BJ (cell line): ENCODE measurements around the gene STUB1. TPM values are rescaled to one million over a fixed set of nuclear protein-coding genes. Genes with fewer than 3 reads are reported as not detected.

ENCODE experiments used
- CTCF ChIA-PET: fragments of 350-600 bp; formaldehyde crosslinking; extraction: SDS; loops from one replicate; lab custom pipeline; 2021; ENCODE audit warnings: antibody characterized with exemption, inconsistent platforms; lab: Yijun Ruan, JAX
- POLR2A ChIA-PET: fragments of 300-600 bp; sonication (Branson Sonifier 250); formaldehyde crosslinking; extraction: SDS; loops from one replicate; lab custom pipeline; 2021; ENCODE audit warnings: antibody characterized with exemption; lab: Charles Lee
- DNase-seq: peaks from one replicate; pipeline ENCODE4 v3.0.0-alpha.2; 2011; ENCODE audit warnings: low read depth
- H3K27me3 ChIP-seq: 2 replicates; pipeline ENCODE4 v1.6.0; 2011; ENCODE audit warnings: low read length; ENCODE audit not compliant: control insufficient read depth, insufficient read depth
- H3K36me3 ChIP-seq: 2 replicates; pipeline ENCODE4 v1.5.1; 2011; ENCODE audit warnings: low read length; ENCODE audit not compliant: control insufficient read depth, insufficient read depth
- H3K4me3 ChIP-seq: 2 replicates; pipeline ENCODE4 v1.5.1; 2011; ENCODE audit warnings: low read depth, mild to moderate bottlenecking, control low read depth, low read length
- CTCF ChIP-seq: IDR thresholded peaks from 2 replicates; pipeline ENCODE4 v1.5.1; 2011; ENCODE audit warnings: low read depth, mild to moderate bottlenecking, control low read depth, inconsistent platforms, low read length, moderate library complexity; ENCODE audit not compliant: insufficient read depth
- polyA plus RNA-seq: library from polyadenylated mRNA; depleted of rRNA; stranded (reverse); fragments of >200 nt; gene quantifications from 2 replicates; pipeline ENCODE4 v1.2.3, GENCODE V29; 2011

STUB1 gene
- polyA plus RNA-seq, 1 experiment, result 148 TPM

DNA sequence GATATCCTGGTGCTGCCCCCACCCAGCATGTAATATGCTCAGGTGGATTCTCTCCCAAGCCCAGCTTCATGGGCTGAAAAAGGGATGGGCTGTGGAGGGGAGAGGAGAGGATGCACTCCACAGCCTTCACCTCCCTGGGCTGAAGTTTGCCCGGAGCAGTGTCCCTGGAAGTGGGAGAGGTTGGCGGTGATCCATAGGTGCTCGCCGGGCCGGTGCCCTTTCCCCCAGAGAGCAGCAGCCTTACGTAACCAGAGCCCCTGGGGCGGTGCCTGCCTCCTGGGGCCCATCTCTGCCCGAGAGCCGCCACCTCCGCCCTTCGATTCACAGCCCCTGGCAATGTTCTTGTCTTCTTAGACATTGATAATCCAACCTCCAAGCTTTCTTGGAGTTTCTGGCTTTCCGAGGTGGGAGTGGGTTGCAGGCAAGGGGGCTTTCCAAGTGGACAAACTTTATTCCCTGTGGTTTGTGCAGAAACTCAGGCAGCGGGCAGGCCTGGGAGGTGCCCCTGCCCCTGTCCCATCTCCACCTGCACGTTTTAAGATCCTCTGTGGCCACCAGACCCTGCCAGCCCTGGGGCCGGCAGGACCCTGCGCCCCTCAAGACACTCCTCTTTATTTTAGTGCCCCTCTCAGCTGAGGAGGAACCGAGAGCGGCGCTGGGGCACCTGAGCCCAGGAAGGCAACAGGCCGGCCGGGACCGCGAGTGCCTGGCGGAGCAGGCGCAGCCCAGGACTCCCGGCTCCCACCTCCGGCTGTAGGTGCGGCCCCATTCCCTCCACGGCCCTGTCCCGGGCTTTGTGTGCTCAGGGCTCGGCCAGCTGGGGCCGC lies 34.1 kb upstream of the STUB1 start:
- DNase-seq, result no peak
- ChIA-PET CTCF (interaction anchor here (1.3 kb wide), 1 partner anchor 14 kb away, joined by 3 read pairs; no protein-coding TSS in a partner anchor), POLR2A (no interaction called here)
- H3K36me3 ChIP-seq, result peaks cover 3% of the 10 kb centered on the region
- H3K27me3 ChIP-seq, result no peaks in the 10 kb centered on the region
- no peak for TF ChIP-seq CTCF
- no peak overlapping the region for H3K4me3 ChIP-seq

DNA sequence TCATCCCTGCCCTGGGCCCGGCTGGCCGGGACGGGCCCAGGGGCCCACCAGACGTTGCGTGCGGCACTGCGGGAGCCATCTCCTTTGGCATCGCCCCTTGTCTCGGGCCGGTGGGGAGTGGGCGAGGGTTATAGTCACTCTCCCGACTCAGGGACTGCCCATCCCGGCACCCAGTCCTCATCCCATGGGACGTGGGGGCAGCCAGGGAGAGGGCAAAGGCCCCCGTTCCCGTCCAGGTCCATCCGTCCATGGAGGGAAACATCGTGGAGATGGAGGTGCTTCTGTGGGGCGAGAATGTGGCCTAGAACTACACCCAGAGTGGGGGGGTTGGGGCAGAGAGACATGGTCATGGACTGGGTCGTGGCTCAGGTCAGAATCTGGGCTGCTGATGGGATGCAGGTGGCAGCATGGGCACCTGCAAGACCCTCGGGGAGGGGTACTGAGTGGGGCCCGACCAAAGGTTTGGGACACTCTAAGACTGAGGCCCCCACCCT lies 33.5 kb upstream of the STUB1 start:
- ChIA-PET POLR2A (no interaction called here), CTCF (interaction anchor here (1.3 kb wide), 1 partner anchor 14 kb away, joined by 3 read pairs; no protein-coding TSS in a partner anchor)
- Histone ChIP-seq H3K27me3 (no peaks in the 10 kb centered on the region), H3K36me3 (peaks cover 3% of the 10 kb centered on the region), H3K4me3 (no peak overlapping the region)
- TF ChIP-seq CTCF, result no peak
- DNase-seq, result no peak

DNA sequence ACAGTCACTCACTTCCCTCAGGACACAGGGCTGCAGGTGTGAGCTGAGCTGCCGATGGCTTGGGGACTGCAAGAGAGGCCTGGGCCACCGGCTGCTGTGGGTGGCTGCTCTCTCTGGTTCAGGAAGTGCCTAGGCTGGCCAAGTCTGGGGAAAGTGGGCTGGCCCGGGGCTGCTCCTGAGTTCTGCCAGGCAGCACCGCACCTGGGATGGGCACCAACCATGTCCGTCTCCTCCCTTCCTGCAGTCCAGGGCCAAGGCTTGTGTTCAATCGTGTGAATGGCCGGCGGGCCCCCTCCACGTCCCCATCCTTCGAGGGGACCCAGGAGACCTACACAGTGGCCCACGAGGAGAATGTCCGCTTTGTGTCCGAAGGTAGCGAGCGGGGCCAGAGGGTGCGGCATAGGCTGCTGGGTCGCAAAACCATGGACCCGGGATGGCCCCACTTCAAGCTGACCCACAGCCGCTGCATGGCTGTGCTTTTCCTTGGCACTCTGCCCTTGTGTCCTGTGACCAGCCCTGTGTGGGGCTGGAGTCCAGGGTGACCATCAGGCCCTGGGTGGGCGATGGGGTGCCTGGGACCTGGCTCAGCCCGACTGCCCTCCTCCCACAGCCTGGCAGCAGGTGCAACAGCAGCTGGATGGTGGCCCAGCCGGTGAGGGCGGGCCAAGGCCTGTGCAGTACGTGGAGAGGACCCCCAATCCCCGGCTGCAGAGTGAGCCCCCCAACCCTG lies 32.9 kb upstream of the STUB1 start:
- Histone ChIP-seq H3K36me3 (peaks cover 3% of the 10 kb centered on the region), H3K4me3 (no peak overlapping the region), H3K27me3 (no peaks in the 10 kb centered on the region)
- CTCF ChIA-PET, result interaction anchor here (0.6 to 1.5 kb wide), 2 partner anchors 14 kb away, joined by 4 to 6 read pairs; no protein-coding TSS in a partner anchor
- DNase-seq, result no peak
- TF ChIP-seq CTCF, result no peak
- POLR2A ChIA-PET, result no interaction called here

DNA sequence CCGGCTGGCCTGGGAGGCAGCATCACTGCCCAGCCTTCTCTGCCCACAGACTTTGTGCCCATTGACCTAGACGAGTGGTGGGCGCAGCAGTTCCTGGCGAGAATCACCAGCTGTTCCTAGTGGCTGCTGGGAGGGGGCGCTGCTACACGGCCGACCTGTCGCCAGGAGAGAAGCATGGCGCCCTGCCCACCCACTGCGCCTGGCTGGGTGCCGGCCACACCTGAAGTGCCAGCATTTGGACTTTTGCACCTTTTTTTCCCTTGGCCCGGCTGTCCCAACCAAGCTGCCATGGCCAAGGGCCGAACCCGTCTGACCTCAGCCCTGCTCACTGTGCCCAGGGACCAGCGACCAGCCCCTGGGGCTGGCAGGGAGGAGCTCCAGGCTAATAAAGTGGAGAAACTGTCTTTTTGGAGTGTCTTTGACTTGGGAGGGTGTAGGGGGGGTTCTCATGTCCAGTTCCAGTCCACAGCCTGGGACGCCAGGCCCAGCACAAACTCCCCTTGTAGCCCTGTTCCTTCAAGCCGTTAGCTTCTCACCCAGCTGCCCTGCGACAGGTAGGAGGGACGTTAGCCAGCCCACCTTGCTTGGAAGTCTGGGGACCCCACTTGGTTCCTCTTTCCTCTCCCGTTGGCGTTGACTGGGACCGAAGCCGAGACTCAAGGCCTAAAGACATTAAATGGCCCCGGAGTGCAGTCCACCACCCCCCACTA lies 32.0 kb upstream of the STUB1 start:
- peak overlapping the region; percentile 68 for H3K4me3 ChIP-seq
- no peak for DNase-seq
- TF ChIP-seq CTCF, result peak; percentile 52
- ChIA-PET CTCF (interaction anchor here (0.6 to 1.5 kb wide), 3 partner anchors 13 to 17 kb away, joined by 3 to 6 read pairs (median 4); no protein-coding TSS in a partner anchor), POLR2A (no interaction called here)
- H3K36me3 ChIP-seq, result peaks cover 5% of the 10 kb centered on the region
- no peaks in the 10 kb centered on the region for H3K27me3 ChIP-seq
